Measurements from ENCODE around the gene ELOVL5.

- no peak for TF ChIP-seq CTCF (IDR thresholded peaks at IDR 0.05)
- TF ChIP-seq POLR2AphosphoS5 (IDR thresholded peaks at IDR 0.05): no peak
- TF ChIP-seq POLR2A (IDR thresholded peaks at IDR 0.05): no peak
- TF ChIP-seq EP300 (IDR thresholded peaks at IDR 0.05): no peak
Measured at GRCh38 chr6:53282234-53282633, 66.5 kb downstream of the ELOVL5 start.
